ENCODE measurements around the gene LRRTM3. TPM values are rescaled to one million over a fixed set of nuclear protein-coding genes. Genes with fewer than 3 reads are reported as not detected.
A peak's percentile ranks its signal among the peaks of the same experiment; 100 is the strongest.

Gene LRRTM3
- total RNA-seq, 1 donor from 2014 or later: not detected

DNA sequence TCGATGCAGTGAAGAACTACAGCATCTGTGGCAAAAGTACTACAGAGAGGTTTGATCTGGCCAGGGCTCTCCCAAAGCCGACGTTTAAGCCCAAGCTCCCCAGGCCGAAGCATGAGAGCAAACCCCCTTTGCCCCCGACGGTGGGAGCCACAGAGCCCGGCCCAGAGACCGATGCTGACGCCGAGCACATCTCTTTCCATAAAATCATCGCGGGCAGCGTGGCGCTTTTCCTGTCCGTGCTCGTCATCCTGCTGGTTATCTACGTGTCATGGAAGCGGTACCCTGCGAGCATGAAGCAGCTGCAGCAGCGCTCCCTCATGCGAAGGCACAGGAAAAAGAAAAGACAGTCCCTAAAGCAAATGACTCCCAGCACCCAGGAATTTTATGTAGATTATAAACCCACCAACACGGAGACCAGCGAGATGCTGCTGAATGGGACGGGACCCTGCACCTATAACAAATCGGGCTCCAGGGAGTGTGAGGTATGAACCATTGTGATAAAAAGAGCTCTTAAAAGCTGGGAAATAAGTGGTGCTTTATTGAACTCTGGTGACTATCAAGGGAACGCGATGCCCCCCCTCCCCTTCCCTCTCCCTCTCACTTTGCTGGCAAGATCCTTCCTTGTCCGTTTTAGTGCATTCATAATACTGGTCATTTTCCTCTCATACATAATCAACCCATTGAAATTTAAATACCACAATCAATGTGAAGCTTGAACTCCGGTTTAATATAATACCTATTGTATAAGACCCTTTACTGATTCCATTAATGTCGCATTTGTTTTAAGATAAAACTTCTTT is 2.3 kb downstream of the LRRTM3 start:
- Histone ChIP-seq H3K36me3 (ENCODE audit: control insufficient read depth, insufficient read depth, low read length) (no peaks in the 10 kb centered on the region), H3K4me3 (ENCODE audit: low read depth, low read length) (peak overlapping the region; percentile 7), H3K27me3 (ENCODE audit: control insufficient read depth, insufficient read depth, low read length) (peaks cover 22% of the 10 kb centered on the region)
- TF ChIP-seq, protein P1, sequence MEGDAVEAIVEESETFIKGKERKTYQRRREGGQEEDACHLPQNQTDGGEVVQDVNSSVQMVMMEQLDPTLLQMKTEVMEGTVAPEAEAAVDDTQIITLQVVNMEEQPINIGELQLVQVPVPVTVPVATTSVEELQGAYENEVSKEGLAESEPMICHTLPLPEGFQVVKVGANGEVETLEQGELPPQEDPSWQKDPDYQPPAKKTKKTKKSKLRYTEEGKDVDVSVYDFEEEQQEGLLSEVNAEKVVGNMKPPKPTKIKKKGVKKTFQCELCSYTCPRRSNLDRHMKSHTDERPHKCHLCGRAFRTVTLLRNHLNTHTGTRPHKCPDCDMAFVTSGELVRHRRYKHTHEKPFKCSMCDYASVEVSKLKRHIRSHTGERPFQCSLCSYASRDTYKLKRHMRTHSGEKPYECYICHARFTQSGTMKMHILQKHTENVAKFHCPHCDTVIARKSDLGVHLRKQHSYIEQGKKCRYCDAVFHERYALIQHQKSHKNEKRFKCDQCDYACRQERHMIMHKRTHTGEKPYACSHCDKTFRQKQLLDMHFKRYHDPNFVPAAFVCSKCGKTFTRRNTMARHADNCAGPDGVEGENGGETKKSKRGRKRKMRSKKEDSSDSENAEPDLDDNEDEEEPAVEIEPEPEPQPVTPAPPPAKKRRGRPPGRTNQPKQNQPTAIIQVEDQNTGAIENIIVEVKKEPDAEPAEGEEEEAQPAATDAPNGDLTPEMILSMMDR (IDR thresholded peaks at IDR 0.05; ENCODE audit: insufficient read depth, low read length, poor library complexity, severe bottlenecking): no peak
- no peak for DNase-seq (ENCODE audit: low read depth)

- no peaks in the 10 kb centered on the region for H3K36me3 ChIP-seq (ENCODE audit: control insufficient read depth, insufficient read depth, low read length)
- peaks cover 22% of the 10 kb centered on the region for H3K27me3 ChIP-seq (ENCODE audit: control insufficient read depth, insufficient read depth, low read length)
- TF ChIP-seq, protein P1 (IDR thresholded peaks at IDR 0.05; ENCODE audit: insufficient read depth, low read length, poor library complexity, severe bottlenecking): no peak
- H3K4me3 ChIP-seq (ENCODE audit: low read depth, low read length): no peak overlapping the region
- DNase-seq (ENCODE audit: low read depth): no peak
Measured at GRCh38 chr10:66928776-66929175, 2.9 kb downstream of the LRRTM3 start.

DNA sequence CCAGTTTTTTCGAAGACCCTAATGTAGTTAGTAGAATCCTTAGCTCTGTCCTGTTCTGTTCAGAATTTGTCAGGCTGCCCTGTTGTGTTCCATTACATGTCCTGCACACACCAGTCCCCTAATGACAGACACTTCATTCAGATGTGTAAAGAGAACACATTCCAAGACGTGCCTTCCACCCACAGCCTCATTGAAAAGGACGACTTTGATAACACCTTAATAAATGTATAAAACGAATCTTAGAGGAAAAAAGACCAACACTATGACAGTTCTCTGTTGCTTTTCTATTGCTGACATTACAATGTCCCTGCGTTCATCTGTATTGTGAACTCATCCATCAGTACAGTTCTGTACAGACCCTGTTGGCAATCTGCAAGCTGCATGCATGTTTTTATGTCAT is 3.5 kb downstream of the LRRTM3 start:
- peaks cover 22% of the 10 kb centered on the region for H3K27me3 ChIP-seq (ENCODE audit: control insufficient read depth, insufficient read depth, low read length)

GRCh38 chr10:66931340-66931948 is 5.6 kb downstream of the LRRTM3 start:
- Histone ChIP-seq H3K36me3 (ENCODE audit: control insufficient read depth, insufficient read depth, low read length) (no peaks in the 10 kb centered on the region), H3K27me3 (ENCODE audit: control insufficient read depth, insufficient read depth, low read length) (peaks cover 20% of the 10 kb centered on the region), H3K4me3 (ENCODE audit: low read depth, low read length) (no peak overlapping the region)
- DNase-seq (ENCODE audit: low read depth): peak; percentile 29
- TF ChIP-seq, protein P1 (IDR thresholded peaks at IDR 0.05; ENCODE audit: insufficient read depth, low read length, poor library complexity, severe bottlenecking): peak; percentile 67

More for the DNA sequence above, 3.5 kb downstream of the LRRTM3 start:
- H3K36me3 ChIP-seq (ENCODE audit: control insufficient read depth, insufficient read depth, low read length): no peaks in the 10 kb centered on the region
- no peak overlapping the region for H3K4me3 ChIP-seq (ENCODE audit: low read depth, low read length)
- DNase-seq (ENCODE audit: low read depth): no peak
- TF ChIP-seq, protein P1 (IDR thresholded peaks at IDR 0.05; ENCODE audit: insufficient read depth, low read length, poor library complexity, severe bottlenecking): no peak

DNA sequence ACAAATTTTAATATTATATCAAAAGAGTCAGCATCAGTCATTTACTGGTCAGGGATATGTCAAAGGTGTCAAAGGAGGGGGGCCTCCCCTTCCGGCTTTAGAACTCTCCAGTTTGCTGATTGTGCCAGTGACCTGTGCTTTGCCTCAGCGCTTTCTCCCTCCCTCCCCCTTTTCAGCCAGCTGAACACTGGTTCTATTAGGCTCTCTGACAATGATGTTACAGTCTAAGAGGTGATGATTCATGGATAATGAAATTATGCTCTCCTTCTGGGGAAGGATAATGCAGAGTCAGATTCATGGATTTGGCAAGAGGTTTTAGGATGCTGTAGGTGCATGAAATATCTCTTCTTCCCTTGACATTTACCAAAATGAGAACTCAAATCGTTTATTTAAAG is 6.1 kb downstream of the LRRTM3 start:
- Histone ChIP-seq H3K27me3 (ENCODE audit: control insufficient read depth, insufficient read depth, low read length) (peaks cover 19% of the 10 kb centered on the region), H3K4me3 (ENCODE audit: low read depth, low read length) (no peak overlapping the region), H3K36me3 (ENCODE audit: control insufficient read depth, insufficient read depth, low read length) (no peaks in the 10 kb centered on the region)
- DNase-seq (ENCODE audit: low read depth): no peak
- TF ChIP-seq, protein P1 (IDR thresholded peaks at IDR 0.05; ENCODE audit: insufficient read depth, low read length, poor library complexity, severe bottlenecking): no peak
